HG03354 (cell line): Measurements from ENCODE around the gene GSTK1.
"Not testable (repeated sequence)": the region's sequence is repeated elsewhere in the genome, so short reads cannot be mapped to it uniquely, and the experiment has no call there.

Experiments
- ATAC-seq: cut with Tn5 transposase; IDR thresholded peaks from one replicate; pipeline ENCODE4 v1.9.1; 2021; ENCODE audit warnings: mild to moderate bottlenecking; ENCODE audit not compliant: unreplicated experiment, poor library complexity, severe bottlenecking

Gene GSTK1

GRCh38 chr7:143264196-143264568 is 941 bp downstream of the GSTK1 start:
- ATAC-seq: not testable (repeated sequence)

GRCh38 chr7:143265017-143265693 is 1.9 kb downstream of the GSTK1 start:
- no peak for ATAC-seq

- no peak for ATAC-seq
Measured at GRCh38 chr7:143269251-143269650, 6.0 kb downstream of the GSTK1 start.

GRCh38 chr7:143271240-143271639 is 8.0 kb downstream of the GSTK1 start:
- no peak for ATAC-seq

- no peak for ATAC-seq
Measured at GRCh38 chr7:143272871-143273270, 9.6 kb downstream of the GSTK1 start.

GRCh38 chr7:143279186-143280098 is 16.2 kb downstream of the GSTK1 start:
- ATAC-seq: no peak

- ATAC-seq: no peak
Measured at GRCh38 chr7:143280160-143280559, 16.9 kb downstream of the GSTK1 start.

- no peak for ATAC-seq
Measured at GRCh38 chr7:143280566-143280965, 17.3 kb downstream of the GSTK1 start.

- no peak for ATAC-seq
Measured at GRCh38 chr7:143281529-143281928, 18.3 kb downstream of the GSTK1 start.

- no peak for ATAC-seq
Measured at GRCh38 chr7:143282124-143282523, 18.9 kb downstream of the GSTK1 start.

- no peak for ATAC-seq
Measured at GRCh38 chr7:143283381-143283780, 20.1 kb downstream of the GSTK1 start.

- ATAC-seq: no peak
Measured at GRCh38 chr7:143284591-143285469, 21.6 kb downstream of the GSTK1 start, which contains the start of gene TMEM139. TMEM139 (plus strand) TSS chr7:143284958; CDS start chr7:143285958, 1,000 bp downstream.

GRCh38 chr7:143285470-143285778 is 22.2 kb downstream of the GSTK1 start:
- ATAC-seq: no peak

GRCh38 chr7:143285806-143286521 is 22.7 kb downstream of the GSTK1 start:
- no peak for ATAC-seq

GRCh38 chr7:143286522-143286890 is 23.3 kb downstream of the GSTK1 start:
- ATAC-seq: no peak

GRCh38 chr7:143287339-143287934 is 24.2 kb downstream of the GSTK1 start:
- no peak for ATAC-seq

- ATAC-seq: peak; percentile 85
Measured at GRCh38 chr7:143287935-143288826, 24.9 kb downstream of the GSTK1 start, which contains the start of gene CASP2. CASP2 (plus strand) TSS chr7:143288351; CDS start chr7:143288456, 105 bp downstream.

GRCh38 chr7:143288836-143289235 is 25.6 kb downstream of the GSTK1 start:
- ATAC-seq: no peak
